ENCODE data around the gene TAAR8. TPM values are rescaled to one million over a fixed set of nuclear protein-coding genes. Genes with fewer than 3 reads are reported as not detected.

Gene TAAR8
- total and polyA plus RNA-seq, 2 of the 13 experiments (the other 11 are each of a cell fraction or from before 2014, with no cell fraction given): 0.07 TPM; not detected in 1

- TF ChIP-seq HOMEZ (CRISPR knock-in tag; IDR thresholded peaks at IDR 0.05; ENCODE audit: low read depth): peak; percentile 60; the same call in 1 of the 2 replicates
Observed at GRCh38 chr6:132504757-132505156, 47.7 kb upstream of the TAAR8 start (continued).

GRCh38 chr6:132505158-132505557 is 47.3 kb upstream of the TAAR8 start:
- peaks cover 2 to 27% of the 10 kb centered on the region in 2 experiments; a peak in 4 of 5 replicates for H3K36me3 ChIP-seq (replicated peaks in 1 of 2; ENCODE audit: control insufficient read depth in 1 of 2, insufficient read depth in 2 of 2, low read length in 2 of 2)

GRCh38 chr6:132506461-132506860 is 46.0 kb upstream of the TAAR8 start:
- 93% methylated on average over 2 of the region's 2 CpGs for WGBS (ENCODE audit: low lambda C conversion rate)
- FAIRE-seq: no peak
- H3K79me2 ChIP-seq (ENCODE audit: insufficient read depth, low read length): peaks cover 55% of the 10 kb centered on the region
- ChIA-PET POLR2A (no interaction called here), CTCF (ENCODE audit: low intra/inter-chr PET ratio, low total read pairs) (no interaction called here)
- DNase-seq (ENCODE audit: low spot score): no peak
- no peak overlapping the region for H3K9ac ChIP-seq (ENCODE audit: insufficient read depth, low read depth, low read length)
- ATAC-seq: no peak
- H3K4me2 ChIP-seq (ENCODE audit: low read depth, low read length): no peak overlapping the region
- no TSS peak for BruUV-seq (replicated peaks)
- H2AFZ ChIP-seq (ENCODE audit: low read length): no peak overlapping the region
- H3K27ac ChIP-seq (ENCODE audit: extremely low read length, insufficient read depth, low read length): no peak overlapping the region
- no peak overlapping the region for H3K4me3 ChIP-seq (replicated peaks in 1 of 3; ENCODE audit: insufficient read depth in 1 of 3, low read depth in 2 of 3, low read length in 3 of 3)
- in situ Hi-C loops (cut with HindIII; ENCODE audit: extremely low pct_ligation_motif_present, low pct_unique_long_range_greater_than_20kb) (no loop called here), intact Hi-C loops (cut with micrococcal nuclease; ENCODE audit: unreplicated experiment) (no loop called here)
- peaks cover 0 to 18% of the 10 kb centered on the region in 2 experiments; a peak in 4 of 5 replicates for H3K36me3 ChIP-seq (replicated peaks in 1 of 2; ENCODE audit: control insufficient read depth in 1 of 2, insufficient read depth in 2 of 2, low read length in 2 of 2)
- peaks cover 16% of the 10 kb centered on the region for H3K4me1 ChIP-seq (ENCODE audit: insufficient read depth, low read length)
- peaks cover 18% of the 10 kb centered on the region for H4K20me1 ChIP-seq (ENCODE audit: insufficient read depth, low read length)
- no peaks in the 10 kb centered on the region for H3K9me3 ChIP-seq (ENCODE audit: low read length)
- no peaks in the 10 kb centered on the region for H3K27me3 ChIP-seq (ENCODE audit: control insufficient read depth in 1 of 2, insufficient read depth in 2 of 2, low read length in 2 of 2)
- TF ChIP-seq CSRNP2 (CRISPR knock-in tag; conservative IDR thresholded peaks at IDR 0.05; ENCODE audit: low read depth): no peak
- TF ChIP-seq CERS6 (CRISPR knock-in tag; IDR thresholded peaks at IDR 0.05): no peak
- no peak for TF ChIP-seq CCDC6 (CRISPR knock-in tag; IDR thresholded peaks at IDR 0.05)
- no peak for TF ChIP-seq TFDP2 (CRISPR knock-in tag; IDR thresholded peaks at IDR 0.05)
- no peak for TF ChIP-seq ZGPAT (CRISPR knock-in tag; IDR thresholded peaks at IDR 0.05)

More at GRCh38 chr6:132505158-132505557, 47.3 kb upstream of the TAAR8 start:
- ChIA-PET POLR2A (no interaction called here), CTCF (ENCODE audit: low intra/inter-chr PET ratio, low total read pairs) (no interaction called here)
- Histone ChIP-seq H4K20me1 (ENCODE audit: insufficient read depth, low read length) (peaks cover 11% of the 10 kb centered on the region), H3K9ac (ENCODE audit: insufficient read depth, low read depth, low read length) (no peak overlapping the region), H2AFZ (ENCODE audit: low read length) (no peak overlapping the region), H3K4me1 (ENCODE audit: insufficient read depth, low read length) (peaks cover 5% of the 10 kb centered on the region; the same call in 1 of the 2 replicates), H3K9me3 (ENCODE audit: low read length) (no peaks in the 10 kb centered on the region), H3K79me2 (ENCODE audit: insufficient read depth, low read length) (peaks cover 43% of the 10 kb centered on the region), H3K4me3 (replicated peaks in 1 of 3; ENCODE audit: insufficient read depth in 1 of 3, low read depth in 2 of 3, low read length in 3 of 3) (no peak overlapping the region), H3K27me3 (ENCODE audit: control insufficient read depth in 1 of 2, insufficient read depth in 2 of 2, low read length in 2 of 2) (no peaks in the 10 kb centered on the region), H3K4me2 (ENCODE audit: low read depth, low read length) (no peak overlapping the region), H3K27ac (ENCODE audit: extremely low read length, insufficient read depth, low read length) (no peak overlapping the region)
- DNase-seq (ENCODE audit: low spot score) (no peak), FAIRE-seq (no peak), ATAC-seq (no peak)
- in situ Hi-C loops (cut with HindIII; ENCODE audit: extremely low pct_ligation_motif_present, low pct_unique_long_range_greater_than_20kb) (no loop called here), intact Hi-C loops (cut with micrococcal nuclease; ENCODE audit: unreplicated experiment) (no loop called here)
- no TSS peak for BruUV-seq (replicated peaks)
- TF ChIP-seq THAP11 (CRISPR knock-in tag; IDR thresholded peaks at IDR 0.05) (no peak), ZNF530 (CRISPR knock-in tag; IDR thresholded peaks at IDR 0.05; ENCODE audit: low read depth) (no peak), CCAR2 (optimal IDR thresholded peaks at IDR 0.05; ENCODE audit: low read depth, low read length) (no peak), SP5 (CRISPR knock-in tag; IDR thresholded peaks at IDR 0.05; ENCODE audit: borderline replicate concordance, low read depth) (no peak), TAF15 (IDR thresholded peaks at IDR 0.05; ENCODE audit: low read depth, low read length, poor library complexity, severe bottlenecking) (no peak), ZNF792 (CRISPR knock-in tag; IDR thresholded peaks at IDR 0.05) (no peak)
- 91% methylated on average over 1 of the region's 1 CpG for WGBS (ENCODE audit: low lambda C conversion rate)

All from HepG2 (cell line).